ENCODE data around the gene DYNLT4. TPM values are rescaled to one million over a fixed set of nuclear protein-coding genes. Genes with fewer than 3 reads are reported as not detected.

The DYNLT4 gene
- total and polyA plus RNA-seq, 2 of the 8 experiments (the other 6 are each of a cell fraction or from before 2014, with no cell fraction given), result 0.29 TPM; not detected in 1

DNA sequence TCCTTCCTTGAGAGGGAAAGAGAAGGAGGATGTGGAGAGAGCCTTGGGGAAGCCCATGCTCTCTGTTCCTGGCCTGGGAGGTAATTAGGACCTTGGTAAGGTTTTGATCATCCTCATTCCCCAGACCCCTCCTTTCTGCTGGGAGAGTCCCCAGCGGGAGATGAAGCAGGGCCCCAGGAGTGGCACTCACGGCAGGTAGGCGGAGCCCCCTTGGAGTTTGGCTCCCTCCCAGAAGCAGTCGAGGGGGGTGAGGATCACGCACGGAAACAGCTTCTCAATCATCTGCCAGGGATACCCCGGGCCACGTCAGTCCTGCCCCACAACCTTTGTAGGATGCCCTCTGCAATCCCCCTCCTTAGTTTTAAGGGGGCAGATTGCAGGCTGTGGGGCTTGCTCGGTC, 24.4 kb upstream of the DYNLT4 start:
- H3K4me2 ChIP-seq (ENCODE audit: insufficient read depth in 1 of 2, low read depth in 2 of 2, low read length in 2 of 2), result no peak overlapping the region; a peak in 1 of 4 replicates
- FAIRE-seq, result no peak
- no peak overlapping the region for H3K23ac ChIP-seq (ENCODE audit: insufficient read length)
- TF ChIP-seq RXRA (IDR thresholded peaks at IDR 0.05; ENCODE audit: insufficient read depth, low read depth, low read length), result no peak

More for the DNA sequence above, 24.4 kb upstream of the DYNLT4 start:
- no peaks in the 10 kb centered on the region for H4K20me1 ChIP-seq (replicated peaks in 1 of 2; ENCODE audit: control insufficient read depth in 1 of 2, insufficient read depth in 2 of 2, low read length in 2 of 2)
- no peak overlapping the region for H2BK20ac ChIP-seq (ENCODE audit: low read length)
- POLR2A ChIA-PET (ENCODE audit: partially characterized antibody), result interaction anchor here (0.6 to 7.7 kb wide), 5 partner anchors 11 to 524 kb away, joined by 3 to 128 read pairs (median 4); no protein-coding TSS in a partner anchor
- H2AK5ac ChIP-seq (ENCODE audit: low read depth, low read length), result no peak overlapping the region
- 66% methylated on average over 9 of the region's 9 CpGs; no CpG with 5 or more reads in 1 of the 2 experiments for WGBS, 2 experiments (ENCODE audit: extremely low coverage in 1 of 2, insufficient coverage in 1 of 2, insufficient read length in 1 of 2, insufficient replicate concordance in 2 of 2, low coverage in 1 of 2, low lambda C conversion rate in 2 of 2, missing lambda C conversion rate in 1 of 2)
- no peak overlapping the region; the same call in 1 of the 2 replicates for H3K18ac ChIP-seq (ENCODE audit: extremely low read depth, low read length)
- H3K9ac ChIP-seq (replicated peaks in 1 of 4; ENCODE audit: extremely low read depth in 1 of 4, low read depth in 3 of 4, low read length in 3 of 4), result no peak overlapping the region
- no peaks in the 10 kb centered on the region for H3K79me2 ChIP-seq (ENCODE audit: control insufficient read depth in 1 of 2, insufficient read depth in 2 of 2, low read length in 2 of 2)
- no peak overlapping the region for H2BK5ac ChIP-seq (ENCODE audit: low read depth, low read length)
- H2BK15ac ChIP-seq (ENCODE audit: low read length), result peak overlapping the region; percentile 61; the same call in 1 of the 2 replicates
- H4K5ac ChIP-seq (ENCODE audit: insufficient read length, low read depth, low read length), result no peak overlapping the region
- no peak overlapping the region for H3K4me3 ChIP-seq (ENCODE audit: extremely low read depth in 1 of 4, insufficient read depth in 2 of 4, low read depth in 3 of 4, low read length in 4 of 4)
- no peaks in the 10 kb centered on the region for H3K23me2 ChIP-seq (ENCODE audit: low read depth, low read length)
- no peak overlapping the region for H3K27ac ChIP-seq (ENCODE audit: low read depth, low read length)
- no peaks in the 10 kb centered on the region for H3K36me3 ChIP-seq (ENCODE audit: control insufficient read depth in 2 of 4, insufficient read depth in 4 of 4, low read length in 3 of 4)
- no peaks in the 10 kb centered on the region for H3K27me3 ChIP-seq (replicated peaks in 1 of 4; ENCODE audit: control insufficient read depth in 3 of 4, extremely low read depth in 1 of 4, insufficient read depth in 3 of 4, low read length in 3 of 4)
- H2AFZ ChIP-seq (ENCODE audit: low read length), result no peak overlapping the region
- DNase-seq (ENCODE audit: low read depth in 1 of 2, low spot score in 2 of 2), result no peak
- no peak overlapping the region for H2BK120ac ChIP-seq (replicated peaks; ENCODE audit: low read depth, low read length)
- H3K4ac ChIP-seq (replicated peaks; ENCODE audit: insufficient read length, low read depth, low read length), result no peak overlapping the region
- H4K91ac ChIP-seq (replicated peaks; ENCODE audit: insufficient read length, low read length), result no peak overlapping the region
- H3K79me1 ChIP-seq (ENCODE audit: low read depth, low read length), result no peaks in the 10 kb centered on the region
- H3K14ac ChIP-seq (ENCODE audit: insufficient read length), result no peak overlapping the region
- H4K8ac ChIP-seq (ENCODE audit: extremely low read depth, insufficient read depth, low read length), result peak overlapping the region; percentile 63; the same call in 1 of the 2 replicates
- H3K9me3 ChIP-seq (ENCODE audit: insufficient read depth in 2 of 2, low read depth in 1 of 2, low read length in 1 of 2), result no peaks in the 10 kb centered on the region
- H3K4me1 ChIP-seq (replicated peaks in 1 of 4; ENCODE audit: control insufficient read depth in 3 of 4, insufficient read depth in 4 of 4, low read length in 3 of 4), result peaks cover 0 to 8% (median 3%) of the 10 kb centered on the region in 4 experiments; a peak in 6 of 7 replicates
- H2BK12ac ChIP-seq (ENCODE audit: low read depth, low read length), result no peak overlapping the region
- CTCF ChIA-PET (ENCODE audit: partially characterized antibody), result interaction anchor here (0.9 to 5.9 kb wide), 7 partner anchors 9 to 472 kb away, joined by 3 to 36 read pairs (median 9); partner anchors contain the start of genes HECTD3 and UROD
- no peak overlapping the region for H3K56ac ChIP-seq (replicated peaks; ENCODE audit: insufficient read length, low read depth, low read length)
